NCI-H2029 treated with DMSO at 0.1 percent for 48 hours (cell line): ENCODE data around the gene CYP19A1.
A peak's percentile ranks its signal among the peaks of the same experiment; 100 is the strongest.
"Not testable (repeated sequence)": the region's sequence is repeated elsewhere in the genome, so short reads cannot be mapped to it uniquely, and the experiment has no call there.

Experiments used
- DNase-seq: peaks from one replicate; lab custom pipeline; 2025; lab: John Stamatoyannopoulos, UW

Gene CYP19A1

GRCh38 chr15:51261113-51261512 is 77.3 kb downstream of the CYP19A1 start:
- DNase-seq, result not testable (repeated sequence)

- no peak for DNase-seq
Observed at GRCh38 chr15:51260202-51260601, 78.2 kb downstream of the CYP19A1 start.

- no peak for DNase-seq
Observed at GRCh38 chr15:51255533-51255932, 82.9 kb downstream of the CYP19A1 start.

GRCh38 chr15:51253366-51253765 is 85.0 kb downstream of the CYP19A1 start:
- DNase-seq, result no peak

- no peak for DNase-seq
Observed at GRCh38 chr15:51252671-51253070, 85.7 kb downstream of the CYP19A1 start.

GRCh38 chr15:51251556-51251955 is 86.8 kb downstream of the CYP19A1 start:
- DNase-seq, result no peak

- no peak for DNase-seq
Observed at GRCh38 chr15:51250217-51251011, 88.0 kb downstream of the CYP19A1 start.

- DNase-seq, result no peak
Observed at GRCh38 chr15:51245628-51246027, 92.8 kb downstream of the CYP19A1 start.

GRCh38 chr15:51244423-51244869 is 94.0 kb downstream of the CYP19A1 start:
- no peak for DNase-seq

- no peak for DNase-seq
Observed at GRCh38 chr15:51243774-51244173, 94.6 kb downstream of the CYP19A1 start.

GRCh38 chr15:51240066-51240465 is 98.3 kb downstream of the CYP19A1 start:
- DNase-seq, result no peak

GRCh38 chr15:51237816-51238215 is 100.6 kb downstream of the CYP19A1 start:
- DNase-seq, result no peak

GRCh38 chr15:51234176-51234927 is 104.0 kb downstream of the CYP19A1 start:
- no peak for DNase-seq

GRCh38 chr15:51232581-51232980 is 105.8 kb downstream of the CYP19A1 start:
- no peak for DNase-seq

GRCh38 chr15:51229907-51230330 is 108.5 kb downstream of the CYP19A1 start:
- DNase-seq, result no peak

- DNase-seq, result no peak
Observed at GRCh38 chr15:51227940-51228732, 110.3 kb downstream of the CYP19A1 start.

- DNase-seq, result no peak
Observed at GRCh38 chr15:51226576-51227210, 111.7 kb downstream of the CYP19A1 start.

GRCh38 chr15:51224428-51224827 is 114.0 kb downstream of the CYP19A1 start:
- DNase-seq, result no peak

GRCh38 chr15:51223771-51224229 is 114.6 kb downstream of the CYP19A1 start:
- DNase-seq, result peak; percentile 5

- DNase-seq, result no peak
Observed at GRCh38 chr15:51218299-51218938, 120.0 kb downstream of the CYP19A1 start.

GRCh38 chr15:51212909-51213308 is 125.5 kb downstream of the CYP19A1 start:
- no peak for DNase-seq
